Nephron (organoid): ENCODE data around the gene IGDCC3.

ENCODE experiments used
- H3K27ac Mint-ChIP-seq, 3 experiments: 2 replicates each; pipeline ENCODE4 v1.8.0; 2020; ENCODE audit warnings: mixed read lengths in 3 of 3, mild to moderate bottlenecking in 2 of 3, moderate library complexity in 1 of 3
- H3K27me3 Mint-ChIP-seq: 2 replicates; pipeline ENCODE4 v1.8.0; 2021; ENCODE audit warnings: low read depth, mild to moderate bottlenecking, moderate library complexity, mixed read lengths
- H3K36me3 Mint-ChIP-seq: 2 replicates; pipeline ENCODE4 v1.8.0; 2020; ENCODE audit warnings: low read depth, mixed read lengths
- H3K4me1 Mint-ChIP-seq: 2 replicates; pipeline ENCODE4 v1.8.0; 2020; ENCODE audit warnings: mixed read lengths
- H3K4me3 Mint-ChIP-seq, 3 experiments: 2 replicates each; pipeline ENCODE4 v1.8.0; 2020; ENCODE audit warnings: mild to moderate bottlenecking in 3 of 3, mixed read lengths in 3 of 3, moderate library complexity in 2 of 3
- H3K9me3 Mint-ChIP-seq: 2 replicates; pipeline ENCODE4 v1.8.0; 2020; ENCODE audit warnings: mixed read lengths
- TF ChIP-seq, protein P1 (sequence below), 3 experiments: fragments of 200-600 bp; sonication (generic); IDR thresholded peaks; one replicate each; pipeline ENCODE4 v1.5.0; 2021; ENCODE audit warnings: antibody characterized with exemption in 3 of 3; ENCODE audit not compliant: unreplicated experiment in 3 of 3

Gene IGDCC3

DNA sequence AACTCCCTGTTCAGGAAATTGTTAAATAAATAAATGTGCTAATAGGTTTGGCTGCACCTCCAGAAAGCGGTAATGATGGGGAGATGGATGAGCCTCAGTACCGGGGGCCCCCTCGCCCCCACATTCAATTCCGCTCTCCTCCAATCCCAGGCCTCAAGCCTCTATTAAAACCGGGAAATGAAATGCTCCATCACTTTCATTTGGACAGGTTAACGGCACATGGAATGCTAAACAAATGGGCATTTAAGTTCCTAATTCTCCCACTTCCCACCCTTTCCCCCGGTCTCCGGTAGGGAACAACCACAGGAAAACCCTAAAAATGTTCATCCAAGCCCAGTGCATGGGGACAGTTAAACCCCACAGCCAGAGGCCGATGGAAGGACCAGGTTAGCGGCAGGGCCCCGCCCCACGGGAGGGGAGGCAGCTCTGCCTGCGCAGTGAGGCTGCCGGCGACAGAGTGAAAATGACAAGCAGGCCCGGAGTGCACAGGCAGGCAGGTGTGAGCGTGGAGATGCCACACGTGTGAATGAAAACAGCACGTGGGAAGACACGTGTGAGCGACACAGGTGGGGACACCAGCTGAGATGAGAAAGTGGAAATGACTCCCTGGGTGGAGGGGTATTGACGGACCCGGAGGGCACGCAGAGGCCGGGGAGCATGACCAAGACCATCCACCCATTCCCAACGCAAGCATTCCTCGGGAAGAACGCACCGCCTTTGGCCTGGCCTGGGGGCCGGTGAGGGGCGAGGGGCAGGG, 45.2 kb downstream of the IGDCC3 start:
- H3K27ac Mint-ChIP-seq = no peak overlapping the region

DNA sequence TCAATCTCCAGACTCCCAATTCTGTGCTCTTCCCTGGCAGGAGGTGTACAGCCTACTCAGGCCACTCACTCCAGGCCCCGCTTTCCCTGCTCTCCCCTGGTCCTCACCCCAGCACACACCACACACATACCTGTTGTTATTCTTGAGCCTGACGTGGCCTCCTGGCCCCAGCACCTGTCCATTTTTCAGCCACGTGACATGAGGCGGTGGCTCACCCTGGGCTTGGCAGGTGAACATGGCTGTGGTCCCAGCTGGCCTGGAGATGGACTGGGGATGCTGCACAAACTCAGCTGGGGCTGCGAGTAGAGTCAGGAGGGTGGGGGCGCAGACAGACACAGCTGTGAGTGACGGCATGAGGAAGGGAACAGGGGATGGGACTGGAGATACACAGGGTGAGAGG, 46.0 kb downstream of the IGDCC3 start:
- H3K4me3 Mint-ChIP-seq = no peak overlapping the region

More for the DNA sequence above, 45.2 kb downstream of the IGDCC3 start:
- Mint-ChIP-seq H3K27me3 (peaks cover 8% of the 10 kb centered on the region), H3K36me3 (peaks cover 27% of the 10 kb centered on the region), H3K4me3 (no peak overlapping the region), H3K9me3 (no peaks in the 10 kb centered on the region), H3K4me1 (peaks cover 9% of the 10 kb centered on the region)
- TF ChIP-seq, protein P1, sequence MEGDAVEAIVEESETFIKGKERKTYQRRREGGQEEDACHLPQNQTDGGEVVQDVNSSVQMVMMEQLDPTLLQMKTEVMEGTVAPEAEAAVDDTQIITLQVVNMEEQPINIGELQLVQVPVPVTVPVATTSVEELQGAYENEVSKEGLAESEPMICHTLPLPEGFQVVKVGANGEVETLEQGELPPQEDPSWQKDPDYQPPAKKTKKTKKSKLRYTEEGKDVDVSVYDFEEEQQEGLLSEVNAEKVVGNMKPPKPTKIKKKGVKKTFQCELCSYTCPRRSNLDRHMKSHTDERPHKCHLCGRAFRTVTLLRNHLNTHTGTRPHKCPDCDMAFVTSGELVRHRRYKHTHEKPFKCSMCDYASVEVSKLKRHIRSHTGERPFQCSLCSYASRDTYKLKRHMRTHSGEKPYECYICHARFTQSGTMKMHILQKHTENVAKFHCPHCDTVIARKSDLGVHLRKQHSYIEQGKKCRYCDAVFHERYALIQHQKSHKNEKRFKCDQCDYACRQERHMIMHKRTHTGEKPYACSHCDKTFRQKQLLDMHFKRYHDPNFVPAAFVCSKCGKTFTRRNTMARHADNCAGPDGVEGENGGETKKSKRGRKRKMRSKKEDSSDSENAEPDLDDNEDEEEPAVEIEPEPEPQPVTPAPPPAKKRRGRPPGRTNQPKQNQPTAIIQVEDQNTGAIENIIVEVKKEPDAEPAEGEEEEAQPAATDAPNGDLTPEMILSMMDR (IDR thresholded peaks at IDR 0.05; ENCODE audit: unreplicated experiment in 3 of 3) = no peak

DNA sequence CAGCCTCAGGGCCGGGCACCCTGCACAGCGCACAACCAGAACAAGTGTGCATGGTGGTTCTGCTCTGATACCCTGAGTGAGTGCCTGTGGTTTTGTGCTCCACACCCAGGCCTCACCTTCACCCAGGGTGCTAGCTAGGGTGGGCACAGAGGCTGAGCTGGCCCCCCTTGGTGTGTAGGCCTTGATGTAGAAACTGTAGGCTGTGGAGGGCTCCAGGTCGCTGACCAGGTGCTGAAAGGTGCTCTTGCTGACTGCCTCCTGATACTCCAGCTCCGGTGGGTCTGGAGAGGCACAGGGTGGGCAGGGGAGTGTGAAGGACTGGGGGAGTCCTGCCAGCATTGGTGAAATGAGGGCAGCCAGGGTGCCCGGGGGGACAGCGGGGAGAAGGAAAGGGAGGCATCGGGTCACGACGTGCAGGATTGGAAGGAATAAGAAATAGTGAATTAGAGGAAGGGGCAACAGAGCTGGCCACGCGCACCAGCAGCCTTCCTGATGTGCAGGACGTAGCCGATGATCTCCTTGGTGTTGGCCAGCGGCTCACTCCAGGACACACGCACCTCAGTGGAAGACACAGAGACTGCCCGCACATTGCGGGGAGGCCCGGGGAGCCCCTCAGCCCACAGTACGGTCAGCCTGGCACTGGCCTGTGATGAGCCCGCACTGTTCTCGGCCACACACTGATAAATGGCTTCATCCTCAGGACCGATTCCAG, 46.7 kb downstream of the IGDCC3 start:
- Mint-ChIP-seq H3K27ac (no peak overlapping the region), H3K27me3 (peaks cover 6% of the 10 kb centered on the region), H3K9me3 (no peaks in the 10 kb centered on the region), H3K4me1 (peaks cover 11% of the 10 kb centered on the region), H3K36me3 (peaks cover 28% of the 10 kb centered on the region), H3K4me3 (no peak overlapping the region)
- TF ChIP-seq, protein P1 (IDR thresholded peaks at IDR 0.05; ENCODE audit: unreplicated experiment in 3 of 3) = no peak

More for the DNA sequence above, 46.0 kb downstream of the IGDCC3 start:
- Mint-ChIP-seq H3K27ac (no peak overlapping the region), H3K36me3 (peaks cover 28% of the 10 kb centered on the region), H3K4me1 (peaks cover 9% of the 10 kb centered on the region), H3K27me3 (peaks cover 8% of the 10 kb centered on the region), H3K9me3 (no peaks in the 10 kb centered on the region)
- TF ChIP-seq, protein P1 (IDR thresholded peaks at IDR 0.05; ENCODE audit: unreplicated experiment in 3 of 3) = no peak

DNA sequence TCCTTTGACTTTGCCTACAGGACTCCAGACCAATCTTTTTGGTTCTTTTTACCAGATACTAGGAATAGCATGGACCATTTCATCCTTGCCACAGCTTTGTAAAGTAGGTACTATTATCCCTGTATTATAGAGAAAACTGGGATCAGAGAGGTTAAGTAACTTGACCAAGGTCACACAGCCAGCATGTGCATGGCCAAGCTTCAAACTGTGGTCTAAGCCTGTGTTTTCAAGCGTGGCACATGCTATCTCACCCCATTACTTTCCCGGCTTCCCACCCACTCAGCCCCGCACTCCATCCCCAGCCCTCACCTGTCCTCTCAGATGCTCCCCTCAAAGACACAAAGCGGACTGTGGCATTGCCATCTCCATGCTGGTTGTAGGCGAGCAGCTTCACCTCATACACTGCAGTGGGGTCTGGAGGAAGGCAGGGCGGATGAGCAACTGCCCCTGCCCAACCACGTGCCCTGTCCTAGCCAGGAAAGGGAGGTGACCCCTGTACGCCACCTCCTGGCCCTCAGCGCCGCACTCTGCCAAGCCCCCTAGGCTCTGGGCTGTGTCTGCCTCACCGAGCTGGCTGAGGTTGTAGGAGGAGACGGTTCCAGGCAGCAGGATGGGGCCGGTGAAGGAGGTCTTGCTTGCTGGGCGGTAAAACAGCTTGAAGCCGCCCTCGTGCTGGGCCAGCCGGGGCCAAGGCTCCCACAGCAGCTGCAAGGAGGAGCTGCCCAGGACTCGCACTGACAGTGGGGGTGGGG, 47.6 kb downstream of the IGDCC3 start:
- Mint-ChIP-seq H3K4me1 (peaks cover 14% of the 10 kb centered on the region), H3K27ac (no peak overlapping the region), H3K36me3 (peaks cover 28% of the 10 kb centered on the region), H3K4me3 (no peak overlapping the region), H3K27me3 (no peaks in the 10 kb centered on the region), H3K9me3 (no peaks in the 10 kb centered on the region)
- TF ChIP-seq, protein P1 (IDR thresholded peaks at IDR 0.05; ENCODE audit: unreplicated experiment in 3 of 3) = no peak

DNA sequence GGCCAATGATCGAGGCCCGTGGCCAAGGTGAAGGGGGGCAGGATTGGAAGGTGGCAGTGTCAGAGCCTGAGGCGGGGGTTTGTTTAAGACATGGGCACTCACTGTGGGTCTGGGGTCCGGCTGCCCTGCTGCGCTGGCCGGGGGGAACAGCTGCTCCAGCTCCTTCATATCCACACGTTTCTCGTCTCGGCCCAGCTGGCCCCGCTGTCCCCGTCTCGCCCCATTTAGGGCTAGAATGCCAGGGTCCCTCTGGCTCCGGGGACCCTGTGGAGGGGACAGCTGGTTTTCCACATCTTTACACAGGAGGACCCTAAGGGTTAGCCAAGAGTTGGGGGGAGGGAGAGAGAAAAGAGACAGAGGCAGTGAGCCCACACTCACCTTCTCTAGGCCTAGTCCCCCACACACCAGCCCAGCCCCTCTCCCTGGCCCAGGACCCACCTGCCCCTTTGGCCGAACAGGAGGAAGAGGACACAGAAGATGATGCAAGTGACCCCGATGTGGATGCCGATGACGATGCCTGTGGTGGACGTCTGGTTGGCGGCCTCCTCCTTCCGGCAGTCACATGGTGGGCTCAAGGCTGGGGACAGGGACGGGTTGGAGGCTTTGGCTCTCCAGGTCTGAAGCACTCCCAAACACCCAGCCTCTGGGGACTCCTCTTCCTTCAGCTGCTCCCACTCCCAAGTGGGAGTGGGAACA, 48.4 kb downstream of the IGDCC3 start:
- Mint-ChIP-seq H3K27ac (no peak overlapping the region), H3K9me3 (no peaks in the 10 kb centered on the region), H3K27me3 (no peaks in the 10 kb centered on the region), H3K4me3 (no peak overlapping the region), H3K36me3 (peaks cover 28% of the 10 kb centered on the region), H3K4me1 (peaks cover 14% of the 10 kb centered on the region)
- TF ChIP-seq, protein P1 (IDR thresholded peaks at IDR 0.05; ENCODE audit: unreplicated experiment in 3 of 3) = no peak
